ENCODE measurements around the gene SLC18B1. TPM values are rescaled to one million over a fixed set of nuclear protein-coding genes. Genes with fewer than 3 reads are reported as not detected.

The SLC18B1 gene
- total and polyA plus RNA-seq, 2 of the 13 experiments (the other 11 are each of a cell fraction or from before 2014, with no cell fraction given): 11.4 to 13.8 TPM

DNA sequence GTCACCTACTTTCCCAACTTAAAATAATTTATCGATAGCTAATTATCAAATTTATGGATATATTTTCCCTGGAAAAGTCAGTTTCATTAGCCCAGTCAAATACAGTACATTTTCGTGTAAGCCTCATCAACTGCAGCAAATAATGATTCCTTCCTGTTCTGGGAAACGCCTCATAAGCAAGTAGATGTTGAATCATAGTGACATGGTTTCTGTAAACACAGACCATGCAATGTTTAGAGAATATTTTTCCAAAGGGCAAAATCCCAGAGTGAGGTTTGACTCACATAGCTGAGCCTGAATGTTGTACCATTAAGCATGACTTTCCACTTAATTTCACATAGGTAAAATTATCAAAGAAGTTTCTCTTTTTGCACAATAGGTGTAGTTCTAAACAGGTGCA is 67.9 kb downstream of the SLC18B1 start (continued):
- TF ChIP-seq, protein P1, sequence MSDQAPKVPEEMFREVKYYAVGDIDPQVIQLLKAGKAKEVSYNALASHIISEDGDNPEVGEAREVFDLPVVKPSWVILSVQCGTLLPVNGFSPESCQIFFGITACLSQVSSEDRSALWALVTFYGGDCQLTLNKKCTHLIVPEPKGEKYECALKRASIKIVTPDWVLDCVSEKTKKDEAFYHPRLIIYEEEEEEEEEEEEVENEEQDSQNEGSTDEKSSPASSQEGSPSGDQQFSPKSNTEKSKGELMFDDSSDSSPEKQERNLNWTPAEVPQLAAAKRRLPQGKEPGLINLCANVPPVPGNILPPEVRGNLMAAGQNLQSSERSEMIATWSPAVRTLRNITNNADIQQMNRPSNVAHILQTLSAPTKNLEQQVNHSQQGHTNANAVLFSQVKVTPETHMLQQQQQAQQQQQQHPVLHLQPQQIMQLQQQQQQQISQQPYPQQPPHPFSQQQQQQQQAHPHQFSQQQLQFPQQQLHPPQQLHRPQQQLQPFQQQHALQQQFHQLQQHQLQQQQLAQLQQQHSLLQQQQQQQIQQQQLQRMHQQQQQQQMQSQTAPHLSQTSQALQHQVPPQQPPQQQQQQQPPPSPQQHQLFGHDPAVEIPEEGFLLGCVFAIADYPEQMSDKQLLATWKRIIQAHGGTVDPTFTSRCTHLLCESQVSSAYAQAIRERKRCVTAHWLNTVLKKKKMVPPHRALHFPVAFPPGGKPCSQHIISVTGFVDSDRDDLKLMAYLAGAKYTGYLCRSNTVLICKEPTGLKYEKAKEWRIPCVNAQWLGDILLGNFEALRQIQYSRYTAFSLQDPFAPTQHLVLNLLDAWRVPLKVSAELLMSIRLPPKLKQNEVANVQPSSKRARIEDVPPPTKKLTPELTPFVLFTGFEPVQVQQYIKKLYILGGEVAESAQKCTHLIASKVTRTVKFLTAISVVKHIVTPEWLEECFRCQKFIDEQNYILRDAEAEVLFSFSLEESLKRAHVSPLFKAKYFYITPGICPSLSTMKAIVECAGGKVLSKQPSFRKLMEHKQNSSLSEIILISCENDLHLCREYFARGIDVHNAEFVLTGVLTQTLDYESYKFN (CRISPR knock-in tag; conservative IDR thresholded peaks at IDR 0.05): peak; percentile 71
- 0 out of 2 replicates have a peak, but pooled peaks have one; percentile 16 for TF ChIP-seq THAP11 (CRISPR knock-in tag; IDR thresholded peaks at IDR 0.05)

DNA sequence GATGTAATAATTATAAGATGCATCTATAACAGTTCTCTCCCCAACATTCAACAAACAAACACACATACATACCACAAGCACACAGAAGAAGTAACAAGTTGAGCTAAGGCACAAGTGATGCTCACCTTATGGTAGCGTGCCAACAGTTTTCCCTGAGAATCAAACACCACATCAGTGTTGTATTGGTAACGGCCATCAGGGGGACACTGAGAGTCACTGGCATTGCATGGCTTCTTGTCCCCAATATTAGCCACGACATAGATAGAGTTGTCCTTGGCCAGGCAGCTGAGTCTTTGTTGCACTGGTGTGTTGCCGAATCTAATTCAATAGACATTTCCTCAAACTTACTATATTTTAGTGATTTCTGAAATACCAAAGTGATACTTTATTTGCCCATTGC is 69.8 kb downstream of the SLC18B1 start:
- Histone ChIP-seq H2AFZ (ENCODE audit: low read length) (no peak overlapping the region), H3K4me1 (ENCODE audit: insufficient read depth, low read length) (peaks cover 22% of the 10 kb centered on the region), H3K4me3 (replicated peaks in 1 of 3; ENCODE audit: insufficient read depth in 1 of 3, low read depth in 2 of 3, low read length in 3 of 3) (no peak overlapping the region), H3K4me2 (ENCODE audit: low read depth, low read length) (no peak overlapping the region), H3K79me2 (ENCODE audit: insufficient read depth, low read length) (no peaks in the 10 kb centered on the region), H3K27me3 (ENCODE audit: control insufficient read depth in 1 of 2, insufficient read depth in 2 of 2, low read length in 2 of 2) (no peaks in the 10 kb centered on the region), H3K36me3 (replicated peaks in 1 of 2; ENCODE audit: control insufficient read depth in 1 of 2, insufficient read depth in 2 of 2, low read length in 2 of 2) (no peaks in the 10 kb centered on the region), H4K20me1 (ENCODE audit: insufficient read depth, low read length) (no peaks in the 10 kb centered on the region), H3K27ac (ENCODE audit: extremely low read length, insufficient read depth, low read length) (no peak overlapping the region), H3K9ac (ENCODE audit: insufficient read depth, low read depth, low read length) (no peak overlapping the region), H3K9me3 (ENCODE audit: low read length) (no peaks in the 10 kb centered on the region)
- no TSS peak for BruUV-seq (replicated peaks)
- ChIA-PET POLR2A (no interaction called here), CTCF (ENCODE audit: low intra/inter-chr PET ratio, low total read pairs) (no interaction called here)
- 34% methylated on average over 4 of the region's 4 CpGs for WGBS (ENCODE audit: low lambda C conversion rate)
- peak; percentile 97 for ATAC-seq
- intact Hi-C loops (cut with micrococcal nuclease; ENCODE audit: unreplicated experiment): no loop called here
- in situ Hi-C loops (cut with HindIII; ENCODE audit: extremely low pct_ligation_motif_present, low pct_unique_long_range_greater_than_20kb): no loop called here
- FAIRE-seq: peak; percentile 40
- DNase-seq (ENCODE audit: low spot score): peak; percentile 28
- TF ChIP-seq ASH2L (IDR thresholded peaks at IDR 0.05; ENCODE audit: insufficient read length, low read depth, low read length) (peak; percentile 20), MBNL3 (CRISPR knock-in tag; conservative IDR thresholded peaks at IDR 0.05) (no peak), ATF7 (IDR thresholded peaks at IDR 0.05) (0 out of 2 replicates have a peak, but pooled peaks have one; percentile 22), ATF7 (CRISPR knock-in tag; IDR thresholded peaks at IDR 0.05) (no peak), FOXK1 (CRISPR knock-in tag; IDR thresholded peaks at IDR 0.05; ENCODE audit: borderline replicate concordance, low read depth) (no peak), SRF (IDR thresholded peaks at IDR 0.05; ENCODE audit: low read depth, low read length) (no peak), STAG1 (CRISPR knock-in tag; IDR thresholded peaks at IDR 0.05) (peak; percentile 34; the same call in 1 of the 2 replicates)
- TF ChIP-seq, protein P2, sequence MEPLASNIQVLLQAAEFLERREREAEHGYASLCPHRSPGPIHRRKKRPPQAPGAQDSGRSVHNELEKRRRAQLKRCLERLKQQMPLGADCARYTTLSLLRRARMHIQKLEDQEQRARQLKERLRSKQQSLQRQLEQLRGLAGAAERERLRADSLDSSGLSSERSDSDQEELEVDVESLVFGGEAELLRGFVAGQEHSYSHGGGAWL (CRISPR knock-in tag; IDR thresholded peaks at IDR 0.05): no peak
- TF ChIP-seq, protein P3, sequence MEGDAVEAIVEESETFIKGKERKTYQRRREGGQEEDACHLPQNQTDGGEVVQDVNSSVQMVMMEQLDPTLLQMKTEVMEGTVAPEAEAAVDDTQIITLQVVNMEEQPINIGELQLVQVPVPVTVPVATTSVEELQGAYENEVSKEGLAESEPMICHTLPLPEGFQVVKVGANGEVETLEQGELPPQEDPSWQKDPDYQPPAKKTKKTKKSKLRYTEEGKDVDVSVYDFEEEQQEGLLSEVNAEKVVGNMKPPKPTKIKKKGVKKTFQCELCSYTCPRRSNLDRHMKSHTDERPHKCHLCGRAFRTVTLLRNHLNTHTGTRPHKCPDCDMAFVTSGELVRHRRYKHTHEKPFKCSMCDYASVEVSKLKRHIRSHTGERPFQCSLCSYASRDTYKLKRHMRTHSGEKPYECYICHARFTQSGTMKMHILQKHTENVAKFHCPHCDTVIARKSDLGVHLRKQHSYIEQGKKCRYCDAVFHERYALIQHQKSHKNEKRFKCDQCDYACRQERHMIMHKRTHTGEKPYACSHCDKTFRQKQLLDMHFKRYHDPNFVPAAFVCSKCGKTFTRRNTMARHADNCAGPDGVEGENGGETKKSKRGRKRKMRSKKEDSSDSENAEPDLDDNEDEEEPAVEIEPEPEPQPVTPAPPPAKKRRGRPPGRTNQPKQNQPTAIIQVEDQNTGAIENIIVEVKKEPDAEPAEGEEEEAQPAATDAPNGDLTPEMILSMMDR (CRISPR knock-in tag; IDR thresholded peaks at IDR 0.05): peak; percentile 39

All from HepG2 (cell line).